WERI-Rb-1 (cell line): ENCODE measurements around the gene SPATC1L.
A peak's percentile ranks its signal among the peaks of the same experiment; 100 is the strongest.

Source experiments
- DNase-seq: peaks from one replicate; pipeline ENCODE4 v3.0.0-alpha.2; 2020
- H3K27ac ChIP-seq: fragments of 250-450 bp; sonication (Bioruptor Pico); 2 replicates; pipeline ENCODE4 v1.5.1; 2020; ENCODE audit warnings: mild to moderate bottlenecking, moderate library complexity
- H3K27me3 ChIP-seq: fragments of 250-450 bp; sonication (Bioruptor Pico); 2 replicates; pipeline ENCODE4 v1.5.1; 2021; ENCODE audit warnings: mild to moderate bottlenecking, low read depth, moderate library complexity; ENCODE audit not compliant: insufficient read depth, severe bottlenecking
- H3K36me3 ChIP-seq: fragments of 250-450 bp; sonication (Bioruptor Pico); 2 replicates; pipeline ENCODE4 v1.5.1; 2020; ENCODE audit warnings: mild to moderate bottlenecking, moderate library complexity
- H3K4me3 ChIP-seq: 2 replicates; pipeline ENCODE4 v1.5.1; 2011; ENCODE audit warnings: low read depth, mild to moderate bottlenecking, control low read depth, low read length
- H3K9me3 ChIP-seq: fragments of 250-450 bp; sonication (Bioruptor Pico); 2 replicates; pipeline ENCODE4 v1.5.1; 2021; ENCODE audit warnings: mild to moderate bottlenecking, moderate library complexity; ENCODE audit not compliant: severe bottlenecking
- CTCF ChIP-seq: IDR thresholded peaks from 2 replicates; pipeline ENCODE4 v1.5.1; 2011; ENCODE audit warnings: low read depth, mild to moderate bottlenecking, control low read depth, inconsistent platforms, low read length

SPATC1L gene

DNA sequence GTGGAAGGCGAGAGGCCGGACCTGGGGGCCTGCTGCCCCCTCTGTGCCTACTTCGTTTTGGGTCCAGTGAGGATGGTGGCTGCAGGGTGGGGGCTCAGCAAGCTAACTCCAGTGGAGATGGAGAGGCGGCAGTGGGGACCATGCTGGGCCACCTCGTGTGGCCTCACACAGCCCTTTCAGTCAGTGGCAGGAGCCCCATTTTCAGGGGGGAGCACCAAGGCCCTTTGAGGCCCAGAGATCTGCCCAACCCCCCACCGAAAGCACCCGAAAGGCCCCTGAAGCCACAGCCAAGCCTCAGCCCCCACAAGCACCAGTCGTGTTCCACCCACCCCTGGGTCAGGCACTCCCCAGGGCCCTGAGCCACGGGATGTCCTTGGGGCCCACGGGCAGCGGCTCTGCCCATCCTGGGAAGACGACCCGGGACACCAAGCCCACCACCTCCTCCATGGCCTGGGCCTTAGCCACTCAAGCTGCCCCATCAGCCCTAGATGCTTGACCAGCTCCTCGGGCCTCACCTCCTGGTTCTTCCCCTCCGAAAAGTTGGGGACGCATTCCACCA lies 29.2 kb downstream of the SPATC1L start:
- peaks cover 6% of the 10 kb centered on the region for H3K36me3 ChIP-seq
- TF ChIP-seq CTCF = no peak
- H3K27ac ChIP-seq = no peak overlapping the region
- no peaks in the 10 kb centered on the region for H3K9me3 ChIP-seq
- no peaks in the 10 kb centered on the region for H3K27me3 ChIP-seq
- H3K4me3 ChIP-seq = no peak overlapping the region
- peak; percentile 8 for DNase-seq

GRCh38 chr21:46154155-46154954 lies 29.9 kb downstream of the SPATC1L start:
- Histone ChIP-seq H3K9me3 (no peaks in the 10 kb centered on the region), H3K4me3 (no peak overlapping the region), H3K27ac (peak overlapping the region; percentile 77), H3K27me3 (no peaks in the 10 kb centered on the region), H3K36me3 (no peaks in the 10 kb centered on the region)
- no peak for TF ChIP-seq CTCF
- DNase-seq = peak; percentile 12

- peak; percentile 95 for TF ChIP-seq CTCF
- peak overlapping the region; percentile 77 for H3K27ac ChIP-seq
- no peaks in the 10 kb centered on the region for H3K27me3 ChIP-seq
- H3K4me3 ChIP-seq = no peak overlapping the region; the same call in 1 of the 2 replicates
- H3K9me3 ChIP-seq = no peaks in the 10 kb centered on the region
- no peaks in the 10 kb centered on the region for H3K36me3 ChIP-seq
- peak; percentile 85 for DNase-seq
These were observed 30.8 kb downstream of the SPATC1L start for GRCh38 chr21:46153247-46154154.

DNA sequence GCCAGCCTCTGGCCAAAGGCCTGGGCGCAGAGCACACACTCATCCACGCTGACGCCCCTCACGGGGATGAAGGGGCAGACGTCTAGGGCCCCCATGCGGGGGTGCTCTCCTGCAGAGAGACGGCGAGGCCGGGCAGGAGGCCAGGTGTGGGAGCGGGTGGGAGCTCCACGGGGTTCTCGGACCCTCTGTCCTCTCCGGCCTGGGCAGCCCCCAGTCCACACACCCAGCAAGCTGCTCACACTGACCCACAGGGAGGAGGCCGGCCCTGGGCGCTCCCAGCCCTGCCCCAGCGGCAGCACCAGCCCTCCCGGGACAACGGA lies 31.4 kb downstream of the SPATC1L start:
- no peak for TF ChIP-seq CTCF
- Histone ChIP-seq H3K36me3 (no peaks in the 10 kb centered on the region), H3K9me3 (no peaks in the 10 kb centered on the region), H3K27me3 (no peaks in the 10 kb centered on the region), H3K4me3 (no peak overlapping the region), H3K27ac (peak overlapping the region; percentile 77; the same call in 1 of the 2 replicates)
- no peak for DNase-seq

DNA sequence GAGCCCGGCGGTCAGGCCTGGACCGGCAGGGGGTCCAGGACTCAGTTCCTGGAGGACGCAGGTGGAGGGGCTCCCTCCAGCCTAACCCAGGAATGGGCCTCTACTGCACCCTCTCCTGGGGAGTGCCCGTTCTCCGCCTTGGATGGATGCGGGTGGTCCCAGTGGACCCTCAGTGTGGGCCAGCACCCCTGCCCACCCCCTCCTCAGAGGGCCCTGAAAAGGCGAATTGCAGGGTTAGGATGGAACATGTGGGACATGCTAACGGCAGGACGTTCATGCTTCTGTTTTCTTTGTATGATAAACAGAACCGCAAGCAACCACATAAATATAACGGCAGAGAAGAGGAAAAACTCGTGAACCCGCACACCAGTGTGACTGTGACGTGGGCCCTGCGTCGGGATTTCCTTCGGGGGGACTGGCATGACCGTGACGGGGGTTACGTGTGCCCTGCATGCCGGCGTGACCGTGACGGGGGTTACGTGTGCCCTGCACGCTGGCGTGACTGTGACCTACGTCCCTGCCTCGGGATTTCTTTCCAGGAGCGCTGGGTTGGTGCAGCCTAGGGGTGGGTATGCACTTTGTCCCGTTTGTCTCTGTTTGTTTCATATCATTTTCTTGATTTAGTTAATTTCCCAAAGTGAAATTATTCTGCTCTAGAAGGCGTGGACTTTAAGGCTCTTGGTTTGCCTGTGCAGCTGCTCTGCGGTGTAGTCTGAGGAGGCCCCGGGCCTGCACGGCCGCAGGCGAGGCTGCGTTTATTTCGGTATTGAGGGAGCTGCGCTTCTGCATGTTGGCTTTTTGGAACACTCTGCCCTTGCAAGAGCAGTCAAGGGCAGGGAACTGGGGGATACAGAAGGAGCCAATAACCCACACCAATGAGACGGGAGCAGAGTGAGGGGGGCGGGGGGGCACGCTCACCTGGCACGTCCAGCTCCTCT lies 32.0 kb downstream of the SPATC1L start:
- Histone ChIP-seq H3K27ac (no peak overlapping the region), H3K4me3 (no peak overlapping the region), H3K27me3 (no peaks in the 10 kb centered on the region), H3K9me3 (no peaks in the 10 kb centered on the region), H3K36me3 (no peaks in the 10 kb centered on the region)
- TF ChIP-seq CTCF = no peak
- peak; percentile 6 for DNase-seq
